HG03103 (cell line): ENCODE measurements around the gene PRDX4.
A peak's percentile ranks its signal among the peaks of the same experiment; 100 is the strongest.
"Not testable (repeated sequence)": the region's sequence is repeated elsewhere in the genome, so short reads cannot be mapped to it uniquely, and the experiment has no call there.

ENCODE experiments used
- ATAC-seq: cut with Tn5 transposase; IDR thresholded peaks from one replicate; pipeline ENCODE4 v1.9.1; 2021; ENCODE audit warnings: low read depth; ENCODE audit not compliant: unreplicated experiment

The PRDX4 gene

GRCh38 chrX:23670528-23670927 lies 3.2 kb downstream of the PRDX4 start:
- no peak for ATAC-seq

- ATAC-seq = no peak
Observed at GRCh38 chrX:23673108-23673507, 5.8 kb downstream of the PRDX4 start.

GRCh38 chrX:23676486-23676885 lies 9.2 kb downstream of the PRDX4 start:
- ATAC-seq = not testable (repeated sequence)

- no peak for ATAC-seq
Observed at GRCh38 chrX:23692166-23692565, 24.9 kb downstream of the PRDX4 start.

GRCh38 chrX:23694606-23695005 lies 27.3 kb downstream of the PRDX4 start:
- ATAC-seq = no peak

GRCh38 chrX:23699636-23700194 lies 32.4 kb downstream of the PRDX4 start:
- ATAC-seq = no peak

- ATAC-seq = no peak
Observed at GRCh38 chrX:23704673-23705206, 37.4 kb downstream of the PRDX4 start.

GRCh38 chrX:23705235-23705634 lies 37.9 kb downstream of the PRDX4 start:
- ATAC-seq = no peak

- ATAC-seq = no peak
Observed at GRCh38 chrX:23720117-23720677, 52.9 kb downstream of the PRDX4 start.

GRCh38 chrX:23726191-23726590 lies 58.9 kb downstream of the PRDX4 start:
- no peak for ATAC-seq

GRCh38 chrX:23727206-23727605 lies 59.9 kb downstream of the PRDX4 start:
- ATAC-seq = no peak

GRCh38 chrX:23729214-23729613 lies 61.9 kb downstream of the PRDX4 start:
- no peak for ATAC-seq

- no peak for ATAC-seq
Observed at GRCh38 chrX:23731951-23732350, 64.7 kb downstream of the PRDX4 start.

- peak; percentile 73 for ATAC-seq
Observed at GRCh38 chrX:23732704-23733103, 65.4 kb downstream of the PRDX4 start.
